ENCODE results near the gene RASA3. TPM values are rescaled to one million over a fixed set of nuclear protein-coding genes. Genes with fewer than 3 reads are reported as not detected.
A peak's percentile ranks its signal among the peaks of the same experiment; 100 is the strongest.

Gene RASA3
- total and polyA plus RNA-seq, 2 of the 4 experiments (the other 2 are of a cell fraction): 21.0 to 31.4 TPM

DNA sequence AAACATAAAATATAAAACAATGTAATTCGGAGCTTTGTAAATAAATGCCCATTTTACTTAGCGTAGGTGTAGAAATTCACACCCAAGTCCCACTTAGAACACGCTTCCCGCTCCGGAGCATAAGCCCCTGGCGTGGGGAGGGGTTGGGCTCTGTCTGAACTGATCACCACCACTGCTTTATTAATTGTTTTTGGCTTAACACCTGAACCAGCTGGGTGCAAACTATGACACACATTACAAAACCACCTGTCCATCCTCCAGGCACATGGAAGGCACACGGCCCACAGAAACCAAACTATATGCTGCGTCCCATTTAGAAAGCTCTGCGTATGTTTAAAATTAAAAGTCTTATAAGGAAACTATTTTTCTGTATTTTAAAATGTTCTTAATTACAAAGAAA lies 25.9 kb downstream of the RASA3 start:
- Histone ChIP-seq H2BK5ac (ENCODE audit: low read depth, low read length, poor library complexity, severe bottlenecking) (peak overlapping the region; percentile 18), H4K20me1 (ENCODE audit: insufficient read depth, low read length) (peaks cover 76% of the 10 kb centered on the region), H2BK15ac (ENCODE audit: low read depth, low read length) (no peak overlapping the region), H3K18ac (ENCODE audit: low read depth, low read length) (no peak overlapping the region), H2AK5ac (ENCODE audit: low read depth, low read length) (peak overlapping the region; percentile 56; the same call in 1 of the 2 replicates), H3K79me1 (ENCODE audit: low read depth in 1 of 2, low read length in 2 of 2) (peaks cover 13 to 66% of the 10 kb centered on the region in 2 experiments; a peak in 3 of 4 replicates), H3K36me3 (ENCODE audit: control insufficient read depth, insufficient read depth, low read length) (peaks cover 10% of the 10 kb centered on the region), H4K8ac (ENCODE audit: low read depth in 2 of 2, low read length in 2 of 2) (no peak overlapping the region; a peak in 1 of 4 replicates), H3K23ac (ENCODE audit: low read depth, low read length) (no peak overlapping the region), H2AK9ac (replicated peaks; ENCODE audit: low read depth, low read length, poor library complexity) (peak overlapping the region; percentile 6), H3K27ac (ENCODE audit: insufficient read depth, low read length) (peak overlapping the region; percentile 39; the same call in 1 of the 2 replicates), H3K9me1 (ENCODE audit: insufficient read depth, low read length) (peaks cover 30% of the 10 kb centered on the region), H4K91ac (ENCODE audit: insufficient read depth, low read depth, low read length) (no peak overlapping the region), H3K9me3 (ENCODE audit: control insufficient read depth, insufficient read depth, low read length) (no peaks in the 10 kb centered on the region), H3K14ac (replicated peaks; ENCODE audit: low read depth, low read length) (peak overlapping the region; percentile 24; the same call in 1 of the 2 replicates), H3K56ac (ENCODE audit: extremely low read depth, insufficient read depth, low read length) (no peak overlapping the region), H2BK120ac (ENCODE audit: low read depth, low read length) (no peak overlapping the region), H3K9ac (ENCODE audit: low read depth, low read length) (no peak overlapping the region), H4K5ac (ENCODE audit: low read depth, low read length) (no peak overlapping the region), H3K4me3 (ENCODE audit: insufficient read depth, low read depth, low read length) (no peak overlapping the region), H2AFZ (replicated peaks; ENCODE audit: low read length, poor library complexity) (no peak overlapping the region), H2BK20ac (ENCODE audit: low read depth, low read length) (no peak overlapping the region), H3K4ac (ENCODE audit: low read depth, low read length) (no peak overlapping the region), H3K27me3 (ENCODE audit: control insufficient read depth, insufficient read depth, low read length) (no peaks in the 10 kb centered on the region), H3K4me2 (ENCODE audit: low read depth, low read length) (no peak overlapping the region), H3K4me1 (ENCODE audit: control insufficient read depth, insufficient read depth, low read length) (peaks cover 48% of the 10 kb centered on the region)
- TF ChIP-seq CEBPB (IDR thresholded peaks at IDR 0.05; ENCODE audit: low read depth, low read length): no peak
- no peak for TF ChIP-seq MXI1 (IDR thresholded peaks at IDR 0.05; ENCODE audit: borderline replicate concordance, low read depth, low read length)
- TF ChIP-seq POLR2A (IDR thresholded peaks at IDR 0.05; ENCODE audit: low read depth, low read length): no peak
- no peak for TF ChIP-seq NFE2L2 (IDR thresholded peaks at IDR 0.05; ENCODE audit: low read depth, low read length)
- TF ChIP-seq RFX5 (IDR thresholded peaks at IDR 0.05; ENCODE audit: low read depth, low read length): no peak
- TF ChIP-seq, protein P1, sequence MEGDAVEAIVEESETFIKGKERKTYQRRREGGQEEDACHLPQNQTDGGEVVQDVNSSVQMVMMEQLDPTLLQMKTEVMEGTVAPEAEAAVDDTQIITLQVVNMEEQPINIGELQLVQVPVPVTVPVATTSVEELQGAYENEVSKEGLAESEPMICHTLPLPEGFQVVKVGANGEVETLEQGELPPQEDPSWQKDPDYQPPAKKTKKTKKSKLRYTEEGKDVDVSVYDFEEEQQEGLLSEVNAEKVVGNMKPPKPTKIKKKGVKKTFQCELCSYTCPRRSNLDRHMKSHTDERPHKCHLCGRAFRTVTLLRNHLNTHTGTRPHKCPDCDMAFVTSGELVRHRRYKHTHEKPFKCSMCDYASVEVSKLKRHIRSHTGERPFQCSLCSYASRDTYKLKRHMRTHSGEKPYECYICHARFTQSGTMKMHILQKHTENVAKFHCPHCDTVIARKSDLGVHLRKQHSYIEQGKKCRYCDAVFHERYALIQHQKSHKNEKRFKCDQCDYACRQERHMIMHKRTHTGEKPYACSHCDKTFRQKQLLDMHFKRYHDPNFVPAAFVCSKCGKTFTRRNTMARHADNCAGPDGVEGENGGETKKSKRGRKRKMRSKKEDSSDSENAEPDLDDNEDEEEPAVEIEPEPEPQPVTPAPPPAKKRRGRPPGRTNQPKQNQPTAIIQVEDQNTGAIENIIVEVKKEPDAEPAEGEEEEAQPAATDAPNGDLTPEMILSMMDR (conservative IDR thresholded peaks at IDR 0.05; ENCODE audit: low read depth, low read length): no peak
- no peak for TF ChIP-seq MAFK (IDR thresholded peaks at IDR 0.05; ENCODE audit: low read depth, low read length)
- TF ChIP-seq FOS (IDR thresholded peaks at IDR 0.05; ENCODE audit: low read depth, low read length): no peak
- no peak for TF ChIP-seq RAD21 (IDR thresholded peaks at IDR 0.05; ENCODE audit: low read length)
- TF ChIP-seq BHLHE40 (IDR thresholded peaks at IDR 0.05; ENCODE audit: low read depth, low read length): no peak
- TF ChIP-seq CHD1 (IDR thresholded peaks at IDR 0.05; ENCODE audit: low read depth, low read length): no peak
- TF ChIP-seq, protein P2, sequence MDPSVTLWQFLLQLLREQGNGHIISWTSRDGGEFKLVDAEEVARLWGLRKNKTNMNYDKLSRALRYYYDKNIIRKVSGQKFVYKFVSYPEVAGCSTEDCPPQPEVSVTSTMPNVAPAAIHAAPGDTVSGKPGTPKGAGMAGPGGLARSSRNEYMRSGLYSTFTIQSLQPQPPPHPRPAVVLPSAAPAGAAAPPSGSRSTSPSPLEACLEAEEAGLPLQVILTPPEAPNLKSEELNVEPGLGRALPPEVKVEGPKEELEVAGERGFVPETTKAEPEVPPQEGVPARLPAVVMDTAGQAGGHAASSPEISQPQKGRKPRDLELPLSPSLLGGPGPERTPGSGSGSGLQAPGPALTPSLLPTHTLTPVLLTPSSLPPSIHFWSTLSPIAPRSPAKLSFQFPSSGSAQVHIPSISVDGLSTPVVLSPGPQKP (IDR thresholded peaks at IDR 0.05; ENCODE audit: borderline replicate concordance, low read depth, low read length): no peak
- TF ChIP-seq RCOR1 (IDR thresholded peaks at IDR 0.05; ENCODE audit: insufficient replicate concordance, low read length): no peak
- TF ChIP-seq, protein P3, sequence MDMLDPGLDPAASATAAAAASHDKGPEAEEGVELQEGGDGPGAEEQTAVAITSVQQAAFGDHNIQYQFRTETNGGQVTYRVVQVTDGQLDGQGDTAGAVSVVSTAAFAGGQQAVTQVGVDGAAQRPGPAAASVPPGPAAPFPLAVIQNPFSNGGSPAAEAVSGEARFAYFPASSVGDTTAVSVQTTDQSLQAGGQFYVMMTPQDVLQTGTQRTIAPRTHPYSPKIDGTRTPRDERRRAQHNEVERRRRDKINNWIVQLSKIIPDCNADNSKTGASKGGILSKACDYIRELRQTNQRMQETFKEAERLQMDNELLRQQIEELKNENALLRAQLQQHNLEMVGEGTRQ (IDR thresholded peaks at IDR 0.05; ENCODE audit: low read depth, low read length): no peak
- no peak for TF ChIP-seq MAZ (IDR thresholded peaks at IDR 0.05; ENCODE audit: borderline replicate concordance, low read depth, low read length)
- no peak for TF ChIP-seq SMC3 (IDR thresholded peaks at IDR 0.05; ENCODE audit: low read depth, low read length)
- DNase-seq: no peak
- CTCF ChIA-PET: interaction anchor here (0.5 to 0.6 kb wide), 2 partner anchors 18 to 380 kb away, joined by 3 to 4 read pairs; no protein-coding TSS in a partner anchor
- no TSS peak for BruUV-seq (replicated peaks)
- WGBS, 2 experiments (ENCODE audit: extremely low coverage in 2 of 2, insufficient read length in 1 of 2): no CpG with 5 or more reads among the region's 9 CpGs
- dilution Hi-C loops (cut with HindIII; ENCODE audit: low sequenced_read_pairs, unreplicated experiment): no loop called here
- intact Hi-C loops (cut with micrococcal nuclease): no loop called here
- POLR2A ChIA-PET (ENCODE audit: unreplicated experiment): no interaction called here
- no peak for ATAC-seq (ENCODE audit: low read depth)
- in situ Hi-C loops (cut with MboI; ENCODE audit: low sequenced_read_pairs): no loop called here

All from IMR-90 (cell line).